Measurements from ENCODE around the gene NUP98. TPM values are rescaled to one million over a fixed set of nuclear protein-coding genes. Genes with fewer than 3 reads are reported as not detected.

NUP98 gene
- total RNA-seq, 1 donor from 2014 or later = 80.5 TPM

- no peaks in the 10 kb centered on the region for H3K4me1 ChIP-seq
- no peak for ATAC-seq
- no peak overlapping the region for H3K27ac ChIP-seq
- TF ChIP-seq, protein P1, sequence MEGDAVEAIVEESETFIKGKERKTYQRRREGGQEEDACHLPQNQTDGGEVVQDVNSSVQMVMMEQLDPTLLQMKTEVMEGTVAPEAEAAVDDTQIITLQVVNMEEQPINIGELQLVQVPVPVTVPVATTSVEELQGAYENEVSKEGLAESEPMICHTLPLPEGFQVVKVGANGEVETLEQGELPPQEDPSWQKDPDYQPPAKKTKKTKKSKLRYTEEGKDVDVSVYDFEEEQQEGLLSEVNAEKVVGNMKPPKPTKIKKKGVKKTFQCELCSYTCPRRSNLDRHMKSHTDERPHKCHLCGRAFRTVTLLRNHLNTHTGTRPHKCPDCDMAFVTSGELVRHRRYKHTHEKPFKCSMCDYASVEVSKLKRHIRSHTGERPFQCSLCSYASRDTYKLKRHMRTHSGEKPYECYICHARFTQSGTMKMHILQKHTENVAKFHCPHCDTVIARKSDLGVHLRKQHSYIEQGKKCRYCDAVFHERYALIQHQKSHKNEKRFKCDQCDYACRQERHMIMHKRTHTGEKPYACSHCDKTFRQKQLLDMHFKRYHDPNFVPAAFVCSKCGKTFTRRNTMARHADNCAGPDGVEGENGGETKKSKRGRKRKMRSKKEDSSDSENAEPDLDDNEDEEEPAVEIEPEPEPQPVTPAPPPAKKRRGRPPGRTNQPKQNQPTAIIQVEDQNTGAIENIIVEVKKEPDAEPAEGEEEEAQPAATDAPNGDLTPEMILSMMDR (IDR thresholded peaks at IDR 0.05) = no peak
- no peak for DNase-seq
- H3K9me3 ChIP-seq = no peaks in the 10 kb centered on the region
- intact Hi-C loops (cut with DNase I) = no loop called here
- H3K27me3 ChIP-seq = no peaks in the 10 kb centered on the region
- peaks cover 94% of the 10 kb centered on the region for H3K36me3 ChIP-seq
- no peak overlapping the region for H3K4me3 ChIP-seq
These were observed 112.6 kb downstream of the NUP98 start for GRCh38 chr11:3684819-3685172.

DNA sequence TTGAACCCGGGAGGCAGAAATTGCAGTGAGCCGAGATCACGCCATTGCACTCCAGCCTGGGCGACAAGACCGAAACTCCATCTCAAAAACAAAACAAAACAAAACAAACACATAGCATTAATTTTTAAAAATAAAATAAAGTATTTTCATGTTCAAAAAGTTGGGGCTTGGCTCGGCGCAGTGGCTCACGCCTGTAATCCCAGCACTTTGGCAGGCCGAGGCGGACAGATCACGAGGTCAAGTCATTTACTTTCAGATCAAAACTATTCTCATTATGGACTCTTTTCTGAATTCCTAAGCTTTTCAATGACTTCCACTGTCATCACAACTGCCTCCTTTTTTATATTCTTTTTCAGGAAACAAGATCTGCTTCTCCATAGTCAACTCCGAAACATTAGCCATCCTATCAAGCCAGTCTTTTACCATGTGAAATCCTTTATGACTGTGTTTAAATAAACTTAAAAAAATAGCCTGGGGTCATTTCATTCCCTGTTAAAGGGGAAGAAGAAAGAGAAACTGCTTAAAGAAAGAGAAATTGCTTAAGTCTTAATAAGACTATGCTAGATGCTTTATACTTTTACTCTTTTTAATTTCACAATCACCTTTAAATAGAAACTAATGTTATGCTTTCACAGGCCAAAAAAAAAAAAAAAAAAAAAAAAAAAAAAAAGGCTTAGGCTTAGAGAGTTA, 113.1 kb downstream of the NUP98 start:
- TF ChIP-seq, protein P1 (IDR thresholded peaks at IDR 0.05) = no peak
- Histone ChIP-seq H3K27me3 (no peaks in the 10 kb centered on the region), H3K9me3 (no peaks in the 10 kb centered on the region), H3K4me3 (no peak overlapping the region), H3K4me1 (no peaks in the 10 kb centered on the region), H3K36me3 (peaks cover 95% of the 10 kb centered on the region), H3K27ac (no peak overlapping the region)
- intact Hi-C loops (cut with DNase I) = no loop called here
- DNase-seq = no peak
- no peak for ATAC-seq

GRCh38 chr11:3683039-3683438, 114.3 kb downstream of the NUP98 start:
- Histone ChIP-seq H3K9me3 (no peaks in the 10 kb centered on the region), H3K4me3 (no peak overlapping the region), H3K36me3 (peaks cover 95% of the 10 kb centered on the region), H3K27ac (no peak overlapping the region), H3K4me1 (no peaks in the 10 kb centered on the region), H3K27me3 (no peaks in the 10 kb centered on the region)
- TF ChIP-seq, protein P1 (IDR thresholded peaks at IDR 0.05) = no peak
- DNase-seq = no peak
- intact Hi-C loops (cut with DNase I) = no loop called here
- no peak for ATAC-seq

DNA sequence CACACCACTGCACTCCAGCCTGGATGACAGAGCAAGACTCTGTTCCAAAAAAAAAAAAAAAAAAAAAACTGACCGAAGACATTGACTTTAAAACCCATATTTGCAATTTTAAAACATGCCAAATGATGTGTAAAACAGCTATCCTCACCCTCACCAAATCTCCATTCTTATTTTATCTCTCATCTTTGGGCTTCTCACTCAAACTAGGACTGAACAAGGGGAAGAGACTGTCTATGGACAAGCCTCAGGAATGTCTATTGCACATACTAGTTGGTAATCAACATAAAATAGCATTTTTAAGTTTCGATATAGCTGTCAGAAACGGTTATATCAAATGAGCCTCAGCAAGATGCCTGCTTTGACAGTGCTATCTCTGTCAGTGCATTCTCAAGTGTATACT, 118.3 kb downstream of the NUP98 start:
- Histone ChIP-seq H3K36me3 (peaks cover 100% of the 10 kb centered on the region), H3K27me3 (no peaks in the 10 kb centered on the region), H3K4me3 (no peak overlapping the region), H3K4me1 (no peaks in the 10 kb centered on the region), H3K9me3 (no peaks in the 10 kb centered on the region), H3K27ac (no peak overlapping the region)
- ATAC-seq (no peak), DNase-seq (no peak)
- intact Hi-C loops (cut with DNase I) = no loop called here
- TF ChIP-seq, protein P1 (IDR thresholded peaks at IDR 0.05) = no peak

GRCh38 chr11:3675971-3676370, 121.4 kb downstream of the NUP98 start:
- intact Hi-C loops (cut with DNase I) = no loop called here
- no peak overlapping the region for H3K27ac ChIP-seq
- H3K4me1 ChIP-seq = no peaks in the 10 kb centered on the region
- DNase-seq = no peak
- TF ChIP-seq, protein P1 (IDR thresholded peaks at IDR 0.05) = no peak
- H3K9me3 ChIP-seq = no peaks in the 10 kb centered on the region
- H3K27me3 ChIP-seq = no peaks in the 10 kb centered on the region
- ATAC-seq = no peak
- peaks cover 100% of the 10 kb centered on the region for H3K36me3 ChIP-seq
- no peak overlapping the region for H3K4me3 ChIP-seq

GRCh38 chr11:3674189-3674588, 123.2 kb downstream of the NUP98 start:
- Histone ChIP-seq H3K27ac (no peak overlapping the region), H3K9me3 (no peaks in the 10 kb centered on the region), H3K4me3 (no peak overlapping the region), H3K36me3 (peaks cover 97% of the 10 kb centered on the region), H3K27me3 (no peaks in the 10 kb centered on the region), H3K4me1 (no peaks in the 10 kb centered on the region)
- no peak for DNase-seq
- no peak for ATAC-seq
- TF ChIP-seq, protein P1 (IDR thresholded peaks at IDR 0.05) = no peak
- intact Hi-C loops (cut with DNase I) = no loop called here
